Measurements from ENCODE around the gene CHEK1. TPM values are rescaled to one million over a fixed set of nuclear protein-coding genes. Genes with fewer than 3 reads are reported as not detected.

Gene CHEK1
- total RNA-seq, result 28.2 and 31.2 TPM in 2 replicates

GRCh38 chr11:125624756-125625213 is at the start of gene CHEK1:
CHEK1 (plus strand) TSS chr11:125625163; CDS start chr11:125626769, 1,606 bp downstream.

GRCh38 chr11:125592305-125593113 is 32.5 kb upstream of the CHEK1 start, which contains the start of gene STT3A:
STT3A (plus strand) TSS chr11:125592852; CDS start chr11:125595916, 3,064 bp downstream.

GRCh38 chr11:125680747-125681146 is 55.8 kb downstream of the CHEK1 start, which contains the start of gene ACRV1:
ACRV1 (minus strand) TSS chr11:125680847; CDS start chr11:125680780, 67 bp downstream.

Other genes starting within 250 kb of the CHEK1 start
- 23.8 and 81.0 TPM in 2 replicates for gene FEZ1, start 128.9 kb upstream of the CHEK1 start, total RNA-seq
- 101 and 111 TPM in 2 replicates for gene EI24, start 55.7 kb upstream of the CHEK1 start, total RNA-seq
- 117 and 253 TPM in 2 replicates for gene STT3A, start 32.3 kb upstream of the CHEK1 start, total RNA-seq
- not detected in 2 replicates for gene ACRV1, start 55.7 kb downstream of the CHEK1 start, total RNA-seq
- gene PATE1, start 121.1 kb downstream of the CHEK1 start, total RNA-seq, result not detected in 2 replicates
- 0.16 TPM in 1 of 2 replicates, not detected in the other for gene PATE2, start 153.7 kb downstream of the CHEK1 start, total RNA-seq
- gene PATE3, start 163.0 kb downstream of the CHEK1 start, total RNA-seq, result not detected in 2 replicates
- gene PATE4, start 208.2 kb downstream of the CHEK1 start, total RNA-seq, result under 0.01 TPM in 1 of 2 replicates, not detected in the other